Smooth muscle cell (in vitro differentiated cells): ENCODE data around the gene GNG10. TPM values are rescaled to one million over a fixed set of nuclear protein-coding genes. Genes with fewer than 3 reads are reported as not detected.

Experiments
- DNase-seq: peaks from one replicate; lab custom pipeline; 2025; ENCODE audit not compliant: unreplicated experiment; lab: John Stamatoyannopoulos, UW
- H2AFZ ChIP-seq: fragments of 200-600 bp; sonication (generic); 2 replicates; pipeline ENCODE4 v1.6.0; 2016; ENCODE audit warnings: antibody characterized with exemption, low read depth, mild to moderate bottlenecking
- H3F3A ChIP-seq: fragments of 200-600 bp; sonication (generic); 2 replicates; pipeline ENCODE4 v1.6.0; 2017; ENCODE audit warnings: antibody characterized with exemption, low read depth
- H3K27ac ChIP-seq: fragments of 200-600 bp; sonication (generic); 2 replicates; pipeline ENCODE4 v1.5.1; 2016; ENCODE audit warnings: low read depth, mild to moderate bottlenecking
- H3K27me3 ChIP-seq: fragments of 200-600 bp; sonication (generic); 2 replicates; pipeline ENCODE4 v1.6.1; 2016; ENCODE audit warnings: low read depth, mild to moderate bottlenecking
- H3K36me3 ChIP-seq: fragments of 200-600 bp; sonication (generic); 2 replicates; pipeline ENCODE4 v1.5.1; 2016; ENCODE audit warnings: low read depth
- H3K4me1 ChIP-seq: fragments of 200-600 bp; sonication (generic); 2 replicates; pipeline ENCODE4 v1.5.1; 2016; ENCODE audit warnings: low read depth
- H3K4me2 ChIP-seq: fragments of 200-600 bp; sonication (generic); 2 replicates; pipeline ENCODE4 v1.6.0; 2016; ENCODE audit warnings: mild to moderate bottlenecking
- H3K4me3 ChIP-seq: fragments of 200-600 bp; sonication (generic); 2 replicates; pipeline ENCODE4 v1.5.1; 2016; ENCODE audit warnings: mild to moderate bottlenecking
- H3K79me2 ChIP-seq: fragments of 200-600 bp; sonication (generic); 2 replicates; pipeline ENCODE4 v1.6.0; 2016; ENCODE audit warnings: low read depth, mild to moderate bottlenecking
- H3K9ac ChIP-seq: fragments of 200-600 bp; sonication (generic); 2 replicates; pipeline ENCODE4 v1.6.0; 2016; ENCODE audit warnings: low read depth
- H3K9me3 ChIP-seq: fragments of 200-600 bp; sonication (generic); replicated peaks from 2 replicates; pipeline ENCODE4 v1.5.1; 2016; ENCODE audit warnings: low read depth
- H4K20me1 ChIP-seq: fragments of 200-600 bp; sonication (generic); 2 replicates; pipeline ENCODE4 v1.6.0; 2016; ENCODE audit warnings: low read depth
- WGBS: methylation state at CpG from one replicate; pipeline ENCODE4 v1.1.7; 2016; ENCODE audit warnings: low lambda C conversion rate; 5-methylcytosine and 5-hydroxymethylcytosine counted together
- polyA plus RNA-seq: library from polyadenylated mRNA; unstranded; fragments of >200 nt; fragmentation: Nextera tagmentation; extraction: Ambion mirVana; gene quantifications from 2 replicates; pipeline ENCODE4 v1.2.1, GENCODE V29; 2016
- total RNA-seq: library from RNA; depleted of rRNA; stranded (reverse); fragments of >200 nt; gene quantifications from 2 replicates; pipeline ENCODE4 v1.2.3, GENCODE V29; 2014
- TF ChIP-seq, protein P1 (sequence below): fragments of 200-600 bp; sonication (generic); IDR thresholded peaks from 2 replicates; pipeline ENCODE4 v1.5.1; 2017; ENCODE audit warnings: borderline replicate concordance, mild to moderate bottlenecking, antibody characterized with exemption; ENCODE audit not compliant: insufficient read depth, poor library complexity, severe bottlenecking

GNG10 gene
- total and polyA plus RNA-seq, 2 experiments from 2014 or later, result 47.9 to 104 TPM

DNA sequence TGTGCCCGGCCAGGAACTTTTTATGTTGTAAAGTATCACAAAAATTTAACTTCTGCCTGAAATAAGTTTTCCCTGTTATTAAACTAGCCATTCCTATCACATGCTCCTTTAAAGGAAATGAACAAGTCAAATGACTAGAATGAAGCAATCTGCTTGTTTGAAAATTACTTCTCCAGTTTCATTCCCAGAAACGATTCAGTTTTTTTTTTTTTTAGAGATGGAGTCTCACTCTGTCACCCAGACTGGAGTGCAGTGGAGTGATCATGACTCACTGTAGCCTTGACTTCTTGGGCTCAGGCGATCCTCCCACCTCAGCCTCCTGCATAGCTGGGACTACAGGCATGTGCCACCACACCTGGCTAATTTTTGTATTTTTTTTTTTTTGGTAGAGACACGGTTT, 13.3 kb upstream of the GNG10 start:
- Histone ChIP-seq H3K4me1 (no peaks in the 10 kb centered on the region), H3K4me3 (no peak overlapping the region), H3K36me3 (peaks cover 15% of the 10 kb centered on the region), H3K79me2 (peaks cover 32% of the 10 kb centered on the region), H3F3A (no peaks in the 10 kb centered on the region), H2AFZ (no peak overlapping the region), H3K4me2 (no peak overlapping the region), H4K20me1 (peaks cover 51% of the 10 kb centered on the region), H3K27me3 (no peaks in the 10 kb centered on the region), H3K9me3 (no peaks in the 10 kb centered on the region), H3K27ac (no peak overlapping the region), H3K9ac (no peak overlapping the region)
- TF ChIP-seq, protein P1, sequence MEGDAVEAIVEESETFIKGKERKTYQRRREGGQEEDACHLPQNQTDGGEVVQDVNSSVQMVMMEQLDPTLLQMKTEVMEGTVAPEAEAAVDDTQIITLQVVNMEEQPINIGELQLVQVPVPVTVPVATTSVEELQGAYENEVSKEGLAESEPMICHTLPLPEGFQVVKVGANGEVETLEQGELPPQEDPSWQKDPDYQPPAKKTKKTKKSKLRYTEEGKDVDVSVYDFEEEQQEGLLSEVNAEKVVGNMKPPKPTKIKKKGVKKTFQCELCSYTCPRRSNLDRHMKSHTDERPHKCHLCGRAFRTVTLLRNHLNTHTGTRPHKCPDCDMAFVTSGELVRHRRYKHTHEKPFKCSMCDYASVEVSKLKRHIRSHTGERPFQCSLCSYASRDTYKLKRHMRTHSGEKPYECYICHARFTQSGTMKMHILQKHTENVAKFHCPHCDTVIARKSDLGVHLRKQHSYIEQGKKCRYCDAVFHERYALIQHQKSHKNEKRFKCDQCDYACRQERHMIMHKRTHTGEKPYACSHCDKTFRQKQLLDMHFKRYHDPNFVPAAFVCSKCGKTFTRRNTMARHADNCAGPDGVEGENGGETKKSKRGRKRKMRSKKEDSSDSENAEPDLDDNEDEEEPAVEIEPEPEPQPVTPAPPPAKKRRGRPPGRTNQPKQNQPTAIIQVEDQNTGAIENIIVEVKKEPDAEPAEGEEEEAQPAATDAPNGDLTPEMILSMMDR, result no peak
- 99% methylated on average over 4 of the region's 4 CpGs for WGBS
- DNase-seq, result no peak

DNA sequence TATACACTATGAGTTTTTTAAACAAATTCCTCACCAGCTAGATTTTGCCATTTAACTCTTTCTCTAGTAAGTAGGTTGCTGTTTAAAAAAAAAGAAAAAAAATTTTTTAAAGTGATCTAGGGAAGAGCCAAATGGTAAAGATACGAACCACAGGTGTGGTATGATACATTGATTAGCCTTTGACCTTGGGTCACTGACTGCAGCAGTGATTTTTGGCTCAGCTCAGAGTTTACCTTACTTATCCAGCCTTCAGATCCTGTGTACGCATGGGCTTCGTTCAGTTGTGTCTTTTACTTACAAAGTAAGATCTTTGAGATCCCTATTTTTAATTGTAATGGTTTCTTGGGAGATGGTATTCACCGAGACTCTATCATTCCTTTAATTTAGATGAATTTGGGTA, 12.4 kb upstream of the GNG10 start:
- H3K4me3 ChIP-seq, result no peak overlapping the region
- H3K27me3 ChIP-seq, result no peaks in the 10 kb centered on the region
- peaks cover 25% of the 10 kb centered on the region for H3K36me3 ChIP-seq
- peaks cover 23% of the 10 kb centered on the region for H3K79me2 ChIP-seq
- TF ChIP-seq, protein P1, result no peak
- over 99% methylated on average over 4 of the region's 4 CpGs for WGBS
- H3K4me2 ChIP-seq, result no peak overlapping the region
- no peak overlapping the region for H3K27ac ChIP-seq
- H4K20me1 ChIP-seq, result peaks cover 41% of the 10 kb centered on the region
- H2AFZ ChIP-seq, result no peak overlapping the region
- no peaks in the 10 kb centered on the region for H3K4me1 ChIP-seq
- no peak overlapping the region for H3K9ac ChIP-seq
- no peak for DNase-seq
- no peaks in the 10 kb centered on the region for H3K9me3 ChIP-seq
- no peaks in the 10 kb centered on the region for H3F3A ChIP-seq

DNA sequence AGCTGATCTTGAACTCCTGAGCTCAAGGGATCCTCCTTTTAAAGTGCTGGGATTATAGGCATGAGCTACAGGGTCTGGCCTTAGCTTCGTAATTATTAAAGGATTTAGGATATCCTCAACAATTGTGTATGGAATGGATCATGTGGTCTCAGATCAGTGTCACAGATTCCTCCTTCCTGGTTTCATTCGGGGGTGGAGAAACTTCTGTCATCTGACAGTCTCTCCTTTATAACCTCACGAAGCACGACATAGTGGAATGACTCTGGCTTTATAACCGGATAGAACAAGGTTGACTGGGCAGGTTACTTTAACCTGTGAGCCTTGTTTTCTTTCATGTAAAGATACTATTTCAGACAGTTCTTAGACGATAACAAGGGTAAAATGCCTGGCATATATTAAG, 4.4 kb upstream of the GNG10 start:
- H3K9ac ChIP-seq, result no peak overlapping the region
- TF ChIP-seq, protein P1, result no peak
- H3K9me3 ChIP-seq, result no peaks in the 10 kb centered on the region
- H3F3A ChIP-seq, result peaks cover 3% of the 10 kb centered on the region
- no peaks in the 10 kb centered on the region for H3K79me2 ChIP-seq
- H3K4me3 ChIP-seq, result no peak overlapping the region
- no peak for DNase-seq
- no peaks in the 10 kb centered on the region for H3K4me1 ChIP-seq
- no peaks in the 10 kb centered on the region for H4K20me1 ChIP-seq
- H3K4me2 ChIP-seq, result no peak overlapping the region
- H3K36me3 ChIP-seq, result peaks cover 11% of the 10 kb centered on the region
- no peaks in the 10 kb centered on the region for H3K27me3 ChIP-seq
- H2AFZ ChIP-seq, result no peak overlapping the region
- H3K27ac ChIP-seq, result no peak overlapping the region
- 80% methylated on average over 6 of the region's 6 CpGs for WGBS

DNA sequence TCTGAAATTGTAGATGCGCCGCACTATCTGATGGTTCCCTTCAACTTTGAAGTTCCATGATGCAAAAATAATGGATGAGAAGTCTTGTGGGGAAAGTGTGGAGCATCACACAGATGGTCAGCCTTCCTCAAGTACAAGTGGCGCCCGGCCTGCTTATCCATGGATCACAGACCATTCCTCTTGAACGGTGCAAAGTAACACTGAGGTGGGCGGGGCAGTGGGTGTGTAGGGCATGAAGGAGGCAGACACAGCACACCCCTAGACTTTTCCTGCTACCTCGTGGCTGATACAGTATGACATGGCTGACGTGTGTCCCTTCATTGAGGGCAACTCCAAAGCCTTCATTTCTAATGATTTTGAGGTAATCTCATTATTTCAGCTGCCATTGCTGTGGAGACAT, 2.5 kb upstream of the GNG10 start:
- Histone ChIP-seq H3F3A (peaks cover 3% of the 10 kb centered on the region), H3K36me3 (peaks cover under 1% of the 10 kb centered on the region), H3K9me3 (no peaks in the 10 kb centered on the region), H3K27ac (no peak overlapping the region), H3K4me3 (no peak overlapping the region), H3K27me3 (no peaks in the 10 kb centered on the region), H3K4me2 (no peak overlapping the region), H2AFZ (no peak overlapping the region), H3K79me2 (peaks cover 14% of the 10 kb centered on the region), H3K4me1 (peaks cover 13% of the 10 kb centered on the region), H3K9ac (no peak overlapping the region), H4K20me1 (peaks cover 9% of the 10 kb centered on the region)
- TF ChIP-seq, protein P1, result no peak
- WGBS, result 94% methylated on average over 8 of the region's 8 CpGs
- no peak for DNase-seq
